ENCODE results near the gene SFXN3. TPM values are rescaled to one million over a fixed set of nuclear protein-coding genes. Genes with fewer than 3 reads are reported as not detected.
"Not testable (repeated sequence)": the region's sequence is repeated elsewhere in the genome, so short reads cannot be mapped to it uniquely, and the experiment has no call there.

Gene SFXN3
- total and polyA plus RNA-seq, 2 donors = 7.7 to 16.3 TPM

DNA sequence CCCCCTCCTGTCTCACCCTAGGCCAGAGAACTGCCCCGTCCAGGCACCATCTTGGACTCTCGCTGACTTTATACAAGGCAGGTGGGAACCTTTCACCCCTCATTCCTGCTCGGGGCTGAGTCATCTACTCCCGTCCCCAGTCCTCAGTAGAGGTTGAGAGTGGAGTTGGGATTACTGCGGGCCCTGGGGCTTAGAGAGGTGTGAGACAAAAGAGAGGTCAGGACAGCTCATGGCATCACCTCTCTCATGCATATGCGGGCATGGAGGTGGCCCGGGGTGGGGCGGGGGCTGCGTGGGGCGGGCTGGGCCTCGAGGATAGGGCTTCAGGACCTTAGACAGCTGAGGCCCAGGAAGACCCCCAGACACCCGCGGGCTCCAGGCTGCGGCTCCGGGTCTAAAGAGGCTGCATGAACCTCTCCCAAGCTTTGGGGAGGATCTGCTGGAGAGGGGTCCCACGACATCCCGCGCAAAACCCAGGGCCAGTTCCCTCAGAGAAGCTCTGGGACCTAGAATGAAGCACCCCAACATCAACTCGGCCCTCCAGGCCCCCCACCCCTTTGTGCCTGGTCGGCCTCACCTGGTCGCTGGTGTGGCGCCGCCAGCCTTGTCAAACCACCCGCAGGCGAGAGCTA is 422 bp upstream of the SFXN3 start:
- Histone ChIP-seq H3K36me3 (ENCODE audit: control insufficient read depth in 2 of 2, insufficient read depth in 2 of 2, low read length in 1 of 2) (peaks cover 0 to 3% of the 10 kb centered on the region in 2 donors), H3K27ac (ENCODE audit: low read depth in 1 of 2, low read length in 1 of 2) (no peak overlapping the region), H3K4me1 (ENCODE audit: control insufficient read depth in 2 of 2, insufficient read depth in 2 of 2, low read length in 2 of 2) (peaks cover 8 to 39% of the 10 kb centered on the region in 2 donors), H3K9me3 (ENCODE audit: control insufficient read depth in 2 of 2, insufficient read depth in 1 of 2, low read length in 1 of 2) (peaks cover 0 to 4% of the 10 kb centered on the region in 2 donors), H3K27me3 (ENCODE audit: control insufficient read depth in 2 of 2, insufficient read depth in 1 of 2, low read length in 1 of 2) (peaks cover 8 to 78% of the 10 kb centered on the region in 2 donors), H3K4me3 (ENCODE audit: low read length in 2 of 2) (peak overlapping the region; percentile 55 to 59)
- 15% methylated on average over 25 of the region's 25 CpGs for WGBS
- no peak for DNase-seq (ENCODE audit: low read depth in 6 of 9, low spot score in 9 of 9)

DNA sequence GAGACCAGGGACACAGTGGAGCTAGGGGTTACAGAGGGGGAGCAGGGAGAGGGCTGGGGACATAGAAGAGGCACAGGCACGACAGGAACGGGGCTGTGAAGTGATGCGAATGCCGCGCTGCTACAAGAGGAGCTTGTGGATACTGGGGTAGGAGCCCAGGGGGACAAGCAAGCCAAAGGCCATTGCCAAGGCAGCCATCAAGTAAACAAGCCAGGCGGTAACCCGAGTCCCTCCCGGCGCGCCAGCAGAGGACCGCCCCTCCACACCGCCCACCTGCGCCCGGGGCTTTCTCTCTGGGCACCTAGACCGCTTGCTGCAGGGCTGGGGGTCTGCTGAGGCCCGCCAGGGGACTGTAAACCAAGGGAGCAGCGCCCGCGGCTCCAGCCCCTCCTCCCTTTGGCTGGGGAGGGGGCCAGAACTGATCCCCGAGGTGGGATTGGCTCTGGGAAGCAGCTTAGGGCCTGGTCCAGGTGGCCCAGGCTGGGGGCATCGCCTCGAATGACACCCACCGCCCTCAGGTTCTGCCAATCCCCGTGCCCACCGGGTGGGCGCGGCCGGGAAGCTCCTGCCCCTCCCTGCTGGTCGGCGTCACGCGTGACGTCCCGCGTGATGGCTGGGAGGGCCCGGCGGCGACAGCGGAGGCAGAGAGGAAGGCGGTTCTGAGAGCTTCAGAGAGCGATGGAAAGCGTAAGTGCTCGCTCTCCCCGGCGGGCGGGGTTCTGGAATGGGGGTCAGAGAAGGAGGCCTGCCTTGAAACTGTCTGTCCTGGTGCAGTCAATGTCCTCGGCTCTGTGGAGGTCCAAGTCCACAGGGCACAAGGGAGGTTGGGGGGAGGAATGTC is 982 bp downstream of the SFXN3 start:
- H3K27ac ChIP-seq (ENCODE audit: low read depth in 1 of 2, low read length in 1 of 2) = peak overlapping the region; percentile 75 to 87
- H3K4me3 ChIP-seq (ENCODE audit: low read length in 2 of 2) = peak overlapping the region; percentile 55 to 59
- peaks cover 0 to 11% of the 10 kb centered on the region in 2 donors for H3K36me3 ChIP-seq (ENCODE audit: control insufficient read depth in 2 of 2, insufficient read depth in 2 of 2, low read length in 1 of 2)
- peaks cover 8 to 83% of the 10 kb centered on the region in 2 donors for H3K27me3 ChIP-seq (ENCODE audit: control insufficient read depth in 2 of 2, insufficient read depth in 1 of 2, low read length in 1 of 2)
- under 1% methylated on average over 47 of the region's 47 CpGs for WGBS
- DNase-seq (ENCODE audit: low read depth in 6 of 9, low spot score in 9 of 9) = peak in 6 of 9 donors; percentile 59 to 85 (median 71)
- H3K9me3 ChIP-seq (ENCODE audit: control insufficient read depth in 2 of 2, insufficient read depth in 1 of 2, low read length in 1 of 2) = peaks cover 0 to 4% of the 10 kb centered on the region in 2 donors
- peaks cover 8 to 36% of the 10 kb centered on the region in 2 donors for H3K4me1 ChIP-seq (ENCODE audit: control insufficient read depth in 2 of 2, insufficient read depth in 2 of 2, low read length in 2 of 2)

DNA sequence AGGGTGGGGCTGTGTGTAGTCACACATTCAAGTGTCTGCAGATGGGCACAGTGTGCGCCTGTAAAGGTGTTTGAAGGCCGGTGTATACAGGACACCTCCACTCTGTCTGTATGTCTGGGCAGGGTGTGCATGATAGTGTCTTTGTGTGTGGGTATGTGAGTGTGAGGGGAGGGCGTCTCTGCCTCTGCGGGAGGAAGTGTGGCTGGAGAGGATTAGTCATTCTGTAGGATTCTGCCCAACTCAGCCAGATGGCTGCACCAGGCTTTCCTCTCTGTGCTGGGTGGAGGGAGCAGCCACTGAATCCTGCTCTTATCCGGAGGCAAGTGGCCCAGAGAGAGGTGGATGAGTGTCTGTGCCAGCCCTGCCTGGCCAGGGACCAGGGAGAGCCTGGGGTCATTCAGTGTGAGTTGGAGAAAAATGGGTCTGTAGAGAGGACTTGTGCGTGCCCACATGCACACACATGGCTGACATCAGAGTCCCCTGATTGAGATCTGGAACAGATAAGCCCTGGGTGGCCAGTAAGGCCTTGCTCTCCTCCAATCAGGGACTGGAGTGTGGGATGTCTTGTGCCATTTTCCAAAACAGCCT is 1.7 kb downstream of the SFXN3 start:
- no peak for DNase-seq (ENCODE audit: low read depth in 6 of 9, low spot score in 9 of 9)
- Histone ChIP-seq H3K4me1 (ENCODE audit: control insufficient read depth in 2 of 2, insufficient read depth in 2 of 2, low read length in 2 of 2) (peaks cover 8 to 36% of the 10 kb centered on the region in 2 donors), H3K4me3 (ENCODE audit: low read length in 2 of 2) (peak overlapping the region; percentile 55 to 59), H3K27ac (ENCODE audit: low read depth in 1 of 2, low read length in 1 of 2) (peak overlapping the region; percentile 75 to 87), H3K27me3 (ENCODE audit: control insufficient read depth in 2 of 2, insufficient read depth in 1 of 2, low read length in 1 of 2) (peaks cover 8 to 79% of the 10 kb centered on the region in 2 donors), H3K36me3 (ENCODE audit: control insufficient read depth in 2 of 2, insufficient read depth in 2 of 2, low read length in 1 of 2) (peaks cover 0 to 17% of the 10 kb centered on the region in 2 donors), H3K9me3 (ENCODE audit: control insufficient read depth in 2 of 2, insufficient read depth in 1 of 2, low read length in 1 of 2) (peaks cover 0 to 4% of the 10 kb centered on the region in 2 donors)
- WGBS = 13% methylated on average over 6 of the region's 6 CpGs

DNA sequence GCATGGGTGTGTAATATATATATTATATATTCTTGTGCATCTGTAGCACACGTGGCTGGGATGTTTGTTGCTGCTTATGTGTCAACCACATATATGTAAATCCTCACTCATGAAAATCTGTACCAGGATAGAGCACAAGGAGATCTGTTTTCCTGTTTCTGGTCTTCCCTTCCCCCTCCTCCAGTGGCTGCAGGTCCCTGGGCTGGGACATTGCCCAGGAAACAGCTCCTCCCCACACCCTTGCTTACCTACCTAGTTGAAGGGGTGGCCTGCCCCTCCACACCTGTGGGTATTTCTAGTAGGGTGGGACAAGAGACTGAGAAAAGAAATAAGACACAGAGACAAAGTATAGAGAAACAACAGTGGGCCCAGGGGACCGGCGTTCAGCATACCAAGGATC is 2.2 kb downstream of the SFXN3 start:
- Histone ChIP-seq H3K36me3 (ENCODE audit: control insufficient read depth in 2 of 2, insufficient read depth in 2 of 2, low read length in 1 of 2) (peaks cover 0 to 17% of the 10 kb centered on the region in 2 donors), H3K4me1 (ENCODE audit: control insufficient read depth in 2 of 2, insufficient read depth in 2 of 2, low read length in 2 of 2) (peaks cover 8 to 36% of the 10 kb centered on the region in 2 donors), H3K27ac (ENCODE audit: low read depth in 1 of 2, low read length in 1 of 2) (no peak overlapping the region), H3K27me3 (ENCODE audit: control insufficient read depth in 2 of 2, insufficient read depth in 1 of 2, low read length in 1 of 2) (peaks cover 8 to 74% of the 10 kb centered on the region in 2 donors), H3K9me3 (ENCODE audit: control insufficient read depth in 2 of 2, insufficient read depth in 1 of 2, low read length in 1 of 2) (peaks cover 0 to 4% of the 10 kb centered on the region in 2 donors), H3K4me3 (ENCODE audit: low read length in 2 of 2) (no peak overlapping the region)
- DNase-seq (ENCODE audit: low read depth in 6 of 9, low spot score in 9 of 9) = no peak
- 79% methylated on average over 3 of the region's 3 CpGs for WGBS

DNA sequence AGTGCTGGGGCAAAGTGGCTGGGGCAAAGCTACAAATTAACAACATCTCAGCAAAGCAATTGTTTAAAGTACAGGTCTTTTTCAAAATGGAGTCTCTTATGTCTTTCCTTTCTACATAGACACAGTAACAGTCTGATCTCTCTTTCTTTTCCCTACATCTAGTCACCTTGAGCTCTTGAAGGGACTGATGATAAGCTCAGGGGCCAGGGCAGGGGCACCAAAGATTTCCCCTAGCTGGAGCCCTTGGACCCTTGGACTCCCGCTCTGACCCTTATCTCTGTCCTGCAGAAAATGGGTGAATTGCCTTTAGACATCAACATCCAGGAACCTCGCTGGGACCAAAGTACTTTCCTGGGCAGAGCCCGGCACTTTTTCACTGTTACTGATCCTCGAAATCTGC is 3.4 kb downstream of the SFXN3 start:
- not testable (repeated sequence) for H3K27ac ChIP-seq (ENCODE audit: low read depth in 1 of 2, low read length in 1 of 2); H3K9me3 ChIP-seq (ENCODE audit: control insufficient read depth in 2 of 2, insufficient read depth in 1 of 2, low read length in 1 of 2); DNase-seq (ENCODE audit: low read depth in 6 of 9, low spot score in 9 of 9); H3K4me3 ChIP-seq (ENCODE audit: low read length in 2 of 2)
- Histone ChIP-seq H3K4me1 (ENCODE audit: control insufficient read depth in 2 of 2, insufficient read depth in 2 of 2, low read length in 2 of 2) (peaks cover 8 to 33% of the 10 kb centered on the region in 2 donors), H3K27me3 (ENCODE audit: control insufficient read depth in 2 of 2, insufficient read depth in 1 of 2, low read length in 1 of 2) (peaks cover 8 to 68% of the 10 kb centered on the region in 2 donors), H3K36me3 (ENCODE audit: control insufficient read depth in 2 of 2, insufficient read depth in 2 of 2, low read length in 1 of 2) (peaks cover 0 to 17% of the 10 kb centered on the region in 2 donors)
- WGBS = 97% methylated on average over 4 of the region's 4 CpGs

DNA sequence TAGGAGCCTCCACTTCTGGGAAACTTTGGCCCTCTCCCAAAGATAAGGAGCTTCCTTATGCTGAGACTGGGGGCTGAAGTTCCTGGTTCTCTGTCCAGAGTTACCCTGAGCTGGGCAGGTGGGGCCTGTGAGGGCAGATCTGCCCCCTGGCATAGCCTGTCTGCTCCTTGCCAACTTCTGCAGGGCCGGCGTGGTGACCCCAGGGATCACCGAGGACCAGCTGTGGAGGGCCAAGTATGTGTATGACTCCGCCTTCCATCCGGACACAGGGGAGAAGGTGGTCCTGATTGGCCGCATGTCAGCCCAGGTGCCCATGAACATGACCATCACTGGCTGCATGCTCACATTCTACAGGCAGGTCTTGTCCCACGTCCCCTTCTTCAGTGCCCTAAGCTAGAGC is 4.3 kb downstream of the SFXN3 start:
- Histone ChIP-seq H3K27me3 (ENCODE audit: control insufficient read depth in 2 of 2, insufficient read depth in 1 of 2, low read length in 1 of 2) (peaks cover 2 to 62% of the 10 kb centered on the region in 2 donors), H3K4me1 (ENCODE audit: control insufficient read depth in 2 of 2, insufficient read depth in 2 of 2, low read length in 2 of 2) (peaks cover 8 to 30% of the 10 kb centered on the region in 2 donors), H3K27ac (ENCODE audit: low read depth in 1 of 2, low read length in 1 of 2) (no peak overlapping the region), H3K9me3 (ENCODE audit: control insufficient read depth in 2 of 2, insufficient read depth in 1 of 2, low read length in 1 of 2) (peaks cover 0 to under 1% of the 10 kb centered on the region in 2 donors), H3K36me3 (ENCODE audit: control insufficient read depth in 2 of 2, insufficient read depth in 2 of 2, low read length in 1 of 2) (peaks cover 0 to 17% of the 10 kb centered on the region in 2 donors), H3K4me3 (ENCODE audit: low read length in 2 of 2) (no peak overlapping the region)
- no peak for DNase-seq (ENCODE audit: low read depth in 6 of 9, low spot score in 9 of 9)
- 99% methylated on average over 7 of the region's 7 CpGs for WGBS

DNA sequence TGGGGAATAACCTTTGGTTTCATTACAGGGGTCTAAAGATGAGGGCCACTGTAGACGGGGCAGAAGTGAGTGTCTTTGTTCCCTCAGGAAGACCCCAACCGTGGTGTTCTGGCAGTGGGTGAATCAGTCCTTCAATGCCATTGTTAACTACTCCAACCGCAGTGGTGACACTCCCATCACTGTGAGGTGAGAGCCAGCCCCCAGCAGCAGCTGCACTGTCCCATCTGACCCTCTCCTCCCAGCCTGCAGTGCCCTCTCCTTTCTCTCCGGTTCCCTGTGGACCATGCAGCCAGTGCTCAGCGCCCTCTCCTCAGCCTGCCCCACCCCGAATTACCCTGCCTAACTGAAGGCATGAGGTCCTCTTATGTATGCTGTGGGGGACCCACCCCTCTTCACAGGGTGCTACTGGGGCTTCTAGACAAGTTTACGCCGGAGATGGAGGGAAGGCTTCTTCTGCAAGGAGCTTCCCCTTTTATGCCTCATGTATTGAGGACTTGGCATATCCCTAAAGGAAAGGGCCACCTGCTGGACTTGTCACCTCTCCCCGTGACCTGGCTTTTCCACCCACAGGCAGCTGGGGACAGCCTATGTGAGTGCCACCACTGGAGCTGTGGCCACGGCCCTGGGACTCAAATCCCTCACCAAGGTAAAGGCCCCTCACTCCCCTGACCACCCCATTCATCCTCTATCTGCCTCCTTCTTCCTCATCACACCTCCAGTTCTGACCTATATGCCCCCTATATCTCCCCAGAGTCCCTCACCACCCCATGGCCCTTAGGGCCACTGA is 5.1 kb downstream of the SFXN3 start:
- H3K27me3 ChIP-seq (ENCODE audit: control insufficient read depth in 2 of 2, insufficient read depth in 1 of 2, low read length in 1 of 2) = peaks cover 0 to 54% of the 10 kb centered on the region in 2 donors
- WGBS = 96% methylated on average over 10 of the region's 10 CpGs
- H3K36me3 ChIP-seq (ENCODE audit: control insufficient read depth in 2 of 2, insufficient read depth in 2 of 2, low read length in 1 of 2) = peaks cover 0 to 17% of the 10 kb centered on the region in 2 donors
- no peaks in the 10 kb centered on the region for H3K9me3 ChIP-seq (ENCODE audit: control insufficient read depth in 2 of 2, insufficient read depth in 1 of 2, low read length in 1 of 2)
- no peak overlapping the region for H3K27ac ChIP-seq (ENCODE audit: low read depth in 1 of 2, low read length in 1 of 2)
- H3K4me1 ChIP-seq (ENCODE audit: control insufficient read depth in 2 of 2, insufficient read depth in 2 of 2, low read length in 2 of 2) = peaks cover 5 to 22% of the 10 kb centered on the region in 2 donors
- no peak for DNase-seq (ENCODE audit: low read depth in 6 of 9, low spot score in 9 of 9)
- H3K4me3 ChIP-seq (ENCODE audit: low read length in 2 of 2) = no peak overlapping the region

DNA sequence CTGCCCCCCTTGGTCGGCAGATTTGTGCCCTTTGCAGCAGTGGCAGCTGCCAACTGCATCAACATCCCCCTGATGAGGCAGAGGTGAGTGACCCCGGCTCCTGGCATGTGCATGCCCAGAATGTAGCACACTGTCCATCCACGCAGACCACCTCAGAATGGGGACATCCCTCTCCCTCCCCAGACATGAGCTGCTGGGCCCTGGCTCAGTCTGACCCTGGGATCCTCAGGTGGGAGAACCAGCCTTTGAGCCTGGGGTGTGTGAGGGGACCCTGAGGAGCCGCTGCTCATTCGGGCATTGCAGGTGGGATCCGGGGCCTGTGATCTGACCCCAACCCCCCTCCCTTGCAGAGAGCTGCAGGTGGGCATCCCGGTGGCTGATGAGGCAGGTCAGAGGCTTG is 5.7 kb downstream of the SFXN3 start:
- peaks cover 5 to 16% of the 10 kb centered on the region in 2 donors for H3K4me1 ChIP-seq (ENCODE audit: control insufficient read depth in 2 of 2, insufficient read depth in 2 of 2, low read length in 2 of 2)
- WGBS = 89% methylated on average over 7 of the region's 7 CpGs

More for the DNA sequence above, 5.7 kb downstream of the SFXN3 start:
- H3K36me3 ChIP-seq (ENCODE audit: control insufficient read depth in 2 of 2, insufficient read depth in 2 of 2, low read length in 1 of 2) = peaks cover 0 to 17% of the 10 kb centered on the region in 2 donors
- H3K27me3 ChIP-seq (ENCODE audit: control insufficient read depth in 2 of 2, insufficient read depth in 1 of 2, low read length in 1 of 2) = peaks cover 0 to 48% of the 10 kb centered on the region in 2 donors
- H3K9me3 ChIP-seq (ENCODE audit: control insufficient read depth in 2 of 2, insufficient read depth in 1 of 2, low read length in 1 of 2) = no peaks in the 10 kb centered on the region
- no peak for DNase-seq (ENCODE audit: low read depth in 6 of 9, low spot score in 9 of 9)
- H3K4me3 ChIP-seq (ENCODE audit: low read length in 2 of 2) = no peak overlapping the region
- H3K27ac ChIP-seq (ENCODE audit: low read depth in 1 of 2, low read length in 1 of 2) = no peak overlapping the region

All from thymus (tissue), 11 donors.